ENCODE data around the gene KIF24. TPM values are rescaled to one million over a fixed set of nuclear protein-coding genes. Genes with fewer than 3 reads are reported as not detected.

Gene KIF24, protein sequence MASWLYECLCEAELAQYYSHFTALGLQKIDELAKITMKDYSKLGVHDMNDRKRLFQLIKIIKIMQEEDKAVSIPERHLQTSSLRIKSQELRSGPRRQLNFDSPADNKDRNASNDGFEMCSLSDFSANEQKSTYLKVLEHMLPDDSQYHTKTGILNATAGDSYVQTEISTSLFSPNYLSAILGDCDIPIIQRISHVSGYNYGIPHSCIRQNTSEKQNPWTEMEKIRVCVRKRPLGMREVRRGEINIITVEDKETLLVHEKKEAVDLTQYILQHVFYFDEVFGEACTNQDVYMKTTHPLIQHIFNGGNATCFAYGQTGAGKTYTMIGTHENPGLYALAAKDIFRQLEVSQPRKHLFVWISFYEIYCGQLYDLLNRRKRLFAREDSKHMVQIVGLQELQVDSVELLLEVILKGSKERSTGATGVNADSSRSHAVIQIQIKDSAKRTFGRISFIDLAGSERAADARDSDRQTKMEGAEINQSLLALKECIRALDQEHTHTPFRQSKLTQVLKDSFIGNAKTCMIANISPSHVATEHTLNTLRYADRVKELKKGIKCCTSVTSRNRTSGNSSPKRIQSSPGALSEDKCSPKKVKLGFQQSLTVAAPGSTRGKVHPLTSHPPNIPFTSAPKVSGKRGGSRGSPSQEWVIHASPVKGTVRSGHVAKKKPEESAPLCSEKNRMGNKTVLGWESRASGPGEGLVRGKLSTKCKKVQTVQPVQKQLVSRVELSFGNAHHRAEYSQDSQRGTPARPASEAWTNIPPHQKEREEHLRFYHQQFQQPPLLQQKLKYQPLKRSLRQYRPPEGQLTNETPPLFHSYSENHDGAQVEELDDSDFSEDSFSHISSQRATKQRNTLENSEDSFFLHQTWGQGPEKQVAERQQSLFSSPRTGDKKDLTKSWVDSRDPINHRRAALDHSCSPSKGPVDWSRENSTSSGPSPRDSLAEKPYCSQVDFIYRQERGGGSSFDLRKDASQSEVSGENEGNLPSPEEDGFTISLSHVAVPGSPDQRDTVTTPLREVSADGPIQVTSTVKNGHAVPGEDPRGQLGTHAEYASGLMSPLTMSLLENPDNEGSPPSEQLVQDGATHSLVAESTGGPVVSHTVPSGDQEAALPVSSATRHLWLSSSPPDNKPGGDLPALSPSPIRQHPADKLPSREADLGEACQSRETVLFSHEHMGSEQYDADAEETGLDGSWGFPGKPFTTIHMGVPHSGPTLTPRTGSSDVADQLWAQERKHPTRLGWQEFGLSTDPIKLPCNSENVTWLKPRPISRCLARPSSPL (N-terminal part only)
- total RNA-seq (0.79 and 0.87 TPM in 2 replicates), polyA plus RNA-seq (0.07 and 0.09 TPM in 2 replicates), polyA minus RNA-seq (0.26 and 0.43 TPM in 2 replicates)
- total RNA-seq (2013) = 0.47 TPM

DNA sequence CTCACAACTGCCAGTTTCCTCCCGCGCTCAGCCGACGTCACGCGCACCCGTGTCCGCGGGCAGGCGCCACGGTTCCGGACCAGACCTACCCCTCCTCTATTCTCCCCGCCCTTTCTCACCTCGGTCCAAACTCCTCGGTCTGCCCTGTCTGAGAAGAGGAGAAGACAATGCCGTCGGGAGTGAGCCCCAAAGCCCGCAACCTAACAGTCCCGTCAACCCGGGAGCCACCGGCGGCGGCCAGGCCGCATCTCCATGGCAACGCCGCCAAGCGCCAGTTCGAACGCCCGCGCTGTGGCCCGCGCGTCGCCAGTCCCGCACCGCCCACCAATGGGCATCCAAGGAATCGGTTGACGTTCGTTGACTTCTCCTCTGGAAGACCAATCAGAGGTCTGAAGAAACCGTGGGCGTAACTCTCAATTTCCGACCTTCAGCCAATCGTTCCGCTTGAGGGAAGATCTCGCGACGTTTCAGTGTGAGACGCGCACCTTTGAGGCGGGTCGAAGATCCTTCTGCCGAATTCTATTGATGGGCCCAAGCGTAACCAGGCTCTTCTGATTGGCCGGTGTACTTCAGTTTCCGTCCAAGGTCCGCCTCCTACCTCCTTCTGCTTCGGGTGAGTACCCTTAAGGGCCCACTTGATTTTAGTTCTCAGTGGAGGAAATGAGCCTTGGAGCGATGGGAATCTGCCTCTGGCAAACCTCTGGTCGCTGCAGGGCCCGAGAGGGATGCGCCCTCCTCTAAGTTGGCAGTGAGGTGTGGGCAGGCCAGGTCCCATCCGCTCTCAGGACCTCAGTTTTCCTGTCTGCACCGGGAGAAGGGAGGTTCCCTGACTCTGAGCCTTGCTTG is at the start of gene KIF24, which contains the start of gene NUDT2:
Gene KIF24 (minus strand): TSS at position 282 of the 846 bp plus-strand sequence. CDS start 17,922 bp downstream, outside the sequence.
Gene NUDT2 (plus strand): TSS at position 583 of the 846 bp plus-strand sequence. CDS start 9,471 bp downstream, outside the sequence.
- Histone ChIP-seq H3K4me1 (ENCODE audit: control insufficient read depth in 2 of 2, insufficient read depth in 2 of 2, low read length in 2 of 2) (peaks cover 14 to 25% of the 10 kb centered on the region in 2 donors), H4K20me1 (ENCODE audit: control insufficient read depth, insufficient read depth, low read length, poor library complexity, severe bottlenecking) (no peaks in the 10 kb centered on the region), H3K27me3 (replicated peaks in 1 of 4; ENCODE audit: control extremely low read depth in 1 of 4, control insufficient read depth in 3 of 4, insufficient read depth in 4 of 4, low read length in 3 of 4) (no peaks in the 10 kb centered on the region), H3K9ac (ENCODE audit: low read length) (peak within 1 kb of the TSS; percentile 89), H3K4me3 (ENCODE audit: control extremely low read depth in 1 of 5, extremely low read depth in 1 of 5, insufficient read depth in 1 of 5, low read depth in 2 of 5, low read length in 4 of 5) (peak within 1 kb of the TSS; percentile 90 to 99 (median 97)), H2AFZ (ENCODE audit: insufficient read depth, low read depth, low read length, poor library complexity, severe bottlenecking) (peak within 1 kb of the TSS; percentile 98), H3K4me2 (replicated peaks; ENCODE audit: low read depth, low read length, poor library complexity, severe bottlenecking) (peak within 1 kb of the TSS; percentile 95), H3K9me3 (ENCODE audit: control extremely low read depth in 1 of 3, control insufficient read depth in 2 of 3, insufficient read depth in 1 of 3, low read length in 2 of 3) (no peaks in the 10 kb centered on the region), H3K36me3 (replicated peaks in 1 of 2; ENCODE audit: control extremely low read depth in 1 of 2, control insufficient read depth in 1 of 2, extremely low read depth in 1 of 2, insufficient read depth in 2 of 2, low read length in 1 of 2) (no peaks in the 10 kb centered on the region), H3K79me2 (ENCODE audit: control insufficient read depth, insufficient read depth, low read length) (peaks cover 19% of the 10 kb centered on the region), H3K27ac (ENCODE audit: low read length in 2 of 2) (peak within 1 kb of the TSS; percentile 92 to 99)
- intact Hi-C loops (cut with micrococcal nuclease) = loop anchor here (1.0 to 10.0 kb wide), 9 partner anchors 47 to 854 kb away; partner anchors contain the start of genes DCTN3, DNAI1, FAM219A and MYORG
- WGBS (ENCODE audit: insufficient coverage) = under 1% methylated on average over 53 of the region's 64 CpGs
- H3K27ac Mint-ChIP-seq = peak within 1 kb of the TSS; percentile 93
- ATAC-seq (ENCODE audit: low read depth) (peak; percentile 91), DNase-seq (peak; percentile 99)
- peaks cover 29% of the 10 kb centered on the region for H3K4me1 Mint-ChIP-seq
- no peaks in the 10 kb centered on the region for H3K27me3 Mint-ChIP-seq
- H3K9me3 Mint-ChIP-seq (ENCODE audit: insufficient read depth) = no peaks in the 10 kb centered on the region
- TF ChIP-seq, protein P1, sequence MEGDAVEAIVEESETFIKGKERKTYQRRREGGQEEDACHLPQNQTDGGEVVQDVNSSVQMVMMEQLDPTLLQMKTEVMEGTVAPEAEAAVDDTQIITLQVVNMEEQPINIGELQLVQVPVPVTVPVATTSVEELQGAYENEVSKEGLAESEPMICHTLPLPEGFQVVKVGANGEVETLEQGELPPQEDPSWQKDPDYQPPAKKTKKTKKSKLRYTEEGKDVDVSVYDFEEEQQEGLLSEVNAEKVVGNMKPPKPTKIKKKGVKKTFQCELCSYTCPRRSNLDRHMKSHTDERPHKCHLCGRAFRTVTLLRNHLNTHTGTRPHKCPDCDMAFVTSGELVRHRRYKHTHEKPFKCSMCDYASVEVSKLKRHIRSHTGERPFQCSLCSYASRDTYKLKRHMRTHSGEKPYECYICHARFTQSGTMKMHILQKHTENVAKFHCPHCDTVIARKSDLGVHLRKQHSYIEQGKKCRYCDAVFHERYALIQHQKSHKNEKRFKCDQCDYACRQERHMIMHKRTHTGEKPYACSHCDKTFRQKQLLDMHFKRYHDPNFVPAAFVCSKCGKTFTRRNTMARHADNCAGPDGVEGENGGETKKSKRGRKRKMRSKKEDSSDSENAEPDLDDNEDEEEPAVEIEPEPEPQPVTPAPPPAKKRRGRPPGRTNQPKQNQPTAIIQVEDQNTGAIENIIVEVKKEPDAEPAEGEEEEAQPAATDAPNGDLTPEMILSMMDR (IDR thresholded peaks at IDR 0.05) = no peak
- TF ChIP-seq EZH2 (IDR thresholded peaks at IDR 0.05; ENCODE audit: borderline replicate concordance, insufficient read depth, low read depth, low read length, poor library complexity, severe bottlenecking) = no peak
- CTCF ChIA-PET = no interaction called here
- peak within 1 kb of the TSS; percentile 96 for H3K4me3 Mint-ChIP-seq
- POLR2A ChIA-PET = no interaction called here
